ENCODE data around the gene TWIST2. TPM values are rescaled to one million over a fixed set of nuclear protein-coding genes. Genes with fewer than 3 reads are reported as not detected.

The TWIST2 gene
- total and polyA plus RNA-seq, 9 of the 15 experiments (the other 6 are each of a cell fraction or from before 2014, with no cell fraction given), result not detected

DNA sequence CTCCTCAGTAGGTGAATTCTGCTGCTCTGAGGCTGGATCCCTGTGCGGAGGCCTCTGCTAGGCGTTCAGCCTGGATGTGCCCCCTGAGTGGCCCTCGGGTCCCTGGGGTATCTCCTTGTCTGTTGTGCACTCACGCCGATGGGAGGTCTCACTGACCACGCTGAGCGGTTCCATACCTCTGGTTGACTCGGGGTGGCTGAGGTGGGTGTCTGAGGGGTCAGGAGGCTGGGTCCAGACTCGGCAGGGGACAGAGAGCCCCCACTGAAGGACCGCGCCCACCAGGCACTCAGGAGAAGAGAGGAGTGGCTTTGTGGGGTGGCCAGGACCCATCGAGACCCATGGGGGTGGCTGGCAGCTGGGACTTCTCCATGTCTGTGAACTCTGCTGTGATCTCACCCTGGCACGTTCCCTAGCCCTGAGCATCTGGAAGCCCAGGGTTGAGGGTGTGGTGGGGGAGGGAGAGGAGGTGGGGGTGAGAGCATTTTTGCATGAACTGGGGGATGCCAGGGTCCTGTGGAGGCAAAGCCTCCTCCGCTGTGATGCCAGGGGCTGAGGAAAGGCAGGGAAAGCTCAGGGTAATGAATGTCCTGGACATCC is 53.7 kb downstream of the TWIST2 start:
- Histone ChIP-seq H3K79me2 (ENCODE audit: control insufficient read depth, insufficient read depth, low read length) (no peaks in the 10 kb centered on the region), H3K4me1 (replicated peaks in 1 of 2; ENCODE audit: control insufficient read depth in 2 of 2, insufficient read depth in 2 of 2, low read length in 2 of 2) (no peaks in the 10 kb centered on the region), H4K20me1 (replicated peaks; ENCODE audit: control insufficient read depth, insufficient read depth, low read length) (no peaks in the 10 kb centered on the region), H3K36me3 (ENCODE audit: control insufficient read depth, insufficient read depth, low read length) (no peaks in the 10 kb centered on the region), H3K4me3 (no peak overlapping the region), H3K9ac (ENCODE audit: insufficient read depth in 1 of 2, low read depth in 2 of 2, low read length in 2 of 2) (no peak overlapping the region), H2AFZ (ENCODE audit: low read depth, low read length) (no peak overlapping the region), H3K27ac (ENCODE audit: extremely low read depth, low read depth, low read length) (no peak overlapping the region), H3K27me3 (ENCODE audit: control insufficient read depth in 2 of 2, insufficient read depth in 2 of 2, low read length in 2 of 2) (peaks cover 0 to 9% of the 10 kb centered on the region in 2 experiments; a peak in 2 of 5 replicates), H3K9me3 (replicated peaks; ENCODE audit: control insufficient read depth, insufficient read depth, low read depth, low read length) (no peaks in the 10 kb centered on the region), H3K9me1 (ENCODE audit: control insufficient read depth, insufficient read depth, low read length) (no peaks in the 10 kb centered on the region), H3K4me2 (ENCODE audit: insufficient read depth, low read length) (no peak overlapping the region)
- ATAC-seq (no peak), DNase-seq (ENCODE audit: extremely low read depth in 1 of 4, low spot score in 3 of 4) (no peak), FAIRE-seq (no peak)
- CTCF ChIA-PET (ENCODE audit: low intra/inter-chr PET ratio), result no interaction called here
- intact Hi-C loops (cut with micrococcal nuclease) (no loop called here), in situ Hi-C loops (cut with MboI) (no loop called here)
- BruUV-seq (replicated peaks), result no TSS peak
- POLR2A ChIA-PET, result no interaction called here
- 3% methylated on average over 9 of the region's 14 CpGs for WGBS (ENCODE audit: insufficient coverage, low coverage, missing lambda C conversion rate)
- no peak for TF ChIP-seq PHTF2 (CRISPR knock-in tag; IDR thresholded peaks at IDR 0.05)
- TF ChIP-seq SMAD1 (IDR thresholded peaks at IDR 0.05; ENCODE audit: low read depth, low read length, partially characterized antibody), result no peak
- TF ChIP-seq CBX1 (IDR thresholded peaks at IDR 0.05; ENCODE audit: low read depth), result no peak
- no peak for TF ChIP-seq ZNF143 (CRISPR knock-in tag; IDR thresholded peaks at IDR 0.05)
- TF ChIP-seq HNRNPLL (IDR thresholded peaks at IDR 0.05; ENCODE audit: low read depth, low read length, poor library complexity, severe bottlenecking), result no peak
- TF ChIP-seq, protein P1, sequence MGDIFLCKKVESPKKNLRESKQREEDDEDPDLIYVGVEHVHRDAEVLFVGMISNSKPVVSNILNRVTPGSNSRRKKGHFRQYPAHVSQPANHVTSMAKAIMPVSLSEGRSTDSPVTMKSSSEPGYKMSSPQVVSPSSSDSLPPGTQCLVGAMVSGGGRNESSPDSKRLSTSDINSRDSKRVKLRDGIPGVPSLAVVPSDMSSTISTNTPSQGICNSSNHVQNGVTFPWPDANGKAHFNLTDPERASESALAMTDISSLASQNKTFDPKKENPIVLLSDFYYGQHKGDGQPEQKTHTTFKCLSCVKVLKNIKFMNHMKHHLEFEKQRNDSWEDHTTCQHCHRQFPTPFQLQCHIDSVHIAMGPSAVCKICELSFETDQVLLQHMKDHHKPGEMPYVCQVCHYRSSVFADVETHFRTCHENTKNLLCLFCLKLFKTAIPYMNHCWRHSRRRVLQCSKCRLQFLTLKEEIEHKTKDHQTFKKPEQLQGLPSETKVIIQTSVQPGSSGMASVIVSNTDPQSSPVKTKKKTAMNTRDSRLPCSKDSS (IDR thresholded peaks at IDR 0.05; ENCODE audit: low read depth, partially characterized antibody), result no peak
- TF ChIP-seq, protein P2, sequence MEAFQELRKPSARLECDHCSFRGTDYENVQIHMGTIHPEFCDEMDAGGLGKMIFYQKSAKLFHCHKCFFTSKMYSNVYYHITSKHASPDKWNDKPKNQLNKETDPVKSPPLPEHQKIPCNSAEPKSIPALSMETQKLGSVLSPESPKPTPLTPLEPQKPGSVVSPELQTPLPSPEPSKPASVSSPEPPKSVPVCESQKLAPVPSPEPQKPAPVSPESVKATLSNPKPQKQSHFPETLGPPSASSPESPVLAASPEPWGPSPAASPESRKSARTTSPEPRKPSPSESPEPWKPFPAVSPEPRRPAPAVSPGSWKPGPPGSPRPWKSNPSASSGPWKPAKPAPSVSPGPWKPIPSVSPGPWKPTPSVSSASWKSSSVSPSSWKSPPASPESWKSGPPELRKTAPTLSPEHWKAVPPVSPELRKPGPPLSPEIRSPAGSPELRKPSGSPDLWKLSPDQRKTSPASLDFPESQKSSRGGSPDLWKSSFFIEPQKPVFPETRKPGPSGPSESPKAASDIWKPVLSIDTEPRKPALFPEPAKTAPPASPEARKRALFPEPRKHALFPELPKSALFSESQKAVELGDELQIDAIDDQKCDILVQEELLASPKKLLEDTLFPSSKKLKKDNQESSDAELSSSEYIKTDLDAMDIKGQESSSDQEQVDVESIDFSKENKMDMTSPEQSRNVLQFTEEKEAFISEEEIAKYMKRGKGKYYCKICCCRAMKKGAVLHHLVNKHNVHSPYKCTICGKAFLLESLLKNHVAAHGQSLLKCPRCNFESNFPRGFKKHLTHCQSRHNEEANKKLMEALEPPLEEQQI (IDR thresholded peaks at IDR 0.05), result no peak
- no peak for TF ChIP-seq TCF3 (CRISPR knock-in tag; IDR thresholded peaks at IDR 0.05)
- no peak for TF ChIP-seq RBM39 (optimal IDR thresholded peaks at IDR 0.05; ENCODE audit: low read depth, low read length)
- TF ChIP-seq TEAD4 (IDR thresholded peaks at IDR 0.05; ENCODE audit: low read length), result no peak
- no peak for TF ChIP-seq TEAD4 (CRISPR knock-in tag; IDR thresholded peaks at IDR 0.05; ENCODE audit: borderline replicate concordance)
- no peak for TF ChIP-seq HNRNPL (IDR thresholded peaks at IDR 0.05; ENCODE audit: low read depth, low read length)
- TF ChIP-seq SUPT5H (IDR thresholded peaks at IDR 0.05), result no peak
- TF ChIP-seq RBM25 (IDR thresholded peaks at IDR 0.05; ENCODE audit: low read depth, low read length, severe bottlenecking), result no peak
- TF ChIP-seq TCF7 (IDR thresholded peaks at IDR 0.05; ENCODE audit: borderline replicate concordance), result no peak
- TF ChIP-seq FIP1L1 (IDR thresholded peaks at IDR 0.05; ENCODE audit: low read depth, low read length, poor library complexity, severe bottlenecking), result no peak

Data from K562 (cell line).